T-cell (primary cell): Measurements from ENCODE around the gene LEUTX. TPM values are rescaled to one million over a fixed set of nuclear protein-coding genes. Genes with fewer than 3 reads are reported as not detected.

Experiments
- ATAC-seq, 4 experiments: fragments of 200-7000 bp in 3 of 4; fragments of 150-1000 bp in 1 of 4; cut with Tn5 transposase; replicated peaks in 1 of 4; 1 replicate in 3 of 4; 2 replicates in 1 of 4; pipeline ENCODE4 v1.10.0; 2021; ENCODE audit warnings: moderate library complexity in 3 of 4, mild to moderate bottlenecking in 2 of 4, moderate number of reproducible peaks in 1 of 4
- CTCF ChIA-PET, 2 donors: fragments of 300-600 bp; sonication (Branson Sonifier 250); formaldehyde crosslinking; loops; one replicate each; lab custom pipeline; 2022; ENCODE audit warnings: antibody characterized with exemption in 2 of 2; lab: Charles Lee
- POLR2A ChIA-PET, 2 donors: fragments of 300-600 bp; sonication (Branson Sonifier 250); formaldehyde crosslinking; loops; one replicate each; lab custom pipeline; 2022; ENCODE audit warnings: antibody characterized with exemption in 2 of 2; lab: Charles Lee
- DNase-seq, 35 experiments: peaks; one replicate each; pipeline versions ENCODE4 v3.0.0 to v3.0.0-alpha.2; 2013 to 2023
- H3K27ac ChIP-seq: one replicate; pipeline ENCODE4 v1.5.1; 2013; ENCODE audit warnings: low read length
- H3K27me3 ChIP-seq, 2 experiments: replicated peaks in 1 of 2; 1 replicate in 1 of 2; 2 replicates in 1 of 2; pipeline versions ENCODE4 v1.6.1 to v1.7.0; 2013; ENCODE audit warnings: low read length in 1 of 2, mixed read lengths in 1 of 2; ENCODE audit not compliant: control insufficient read depth in 2 of 2, insufficient read depth in 2 of 2; ENCODE audit errors: extremely low read depth in 1 of 2
- H3K36me3 ChIP-seq, 2 donors: 1 replicate in 1 of 2; 2 replicates in 1 of 2; pipeline versions ENCODE4 v1.6.1 to v1.7.0; 2013; ENCODE audit warnings: low read length in 1 of 2; ENCODE audit not compliant: control insufficient read depth in 2 of 2, insufficient read depth in 1 of 2; ENCODE audit errors: extremely low read depth in 1 of 2
- H3K4me1 ChIP-seq, 2 experiments: 1 replicate in 1 of 2; 2 replicates in 1 of 2; pipeline versions ENCODE4 v1.6.1 to v1.7.0; 2013; ENCODE audit warnings: low read length in 2 of 2, mixed read lengths in 1 of 2; ENCODE audit not compliant: insufficient read depth in 2 of 2, control insufficient read depth in 1 of 2; ENCODE audit errors: extremely low read depth in 1 of 2
- H3K4me3 ChIP-seq, 2 donors: 1 replicate in 1 of 2; 2 replicates in 1 of 2; pipeline versions ENCODE4 v1.5.1 to v1.7.0; 2013; ENCODE audit warnings: mild to moderate bottlenecking in 2 of 2, low read length in 1 of 2, moderate library complexity in 1 of 2; ENCODE audit not compliant: control insufficient read depth in 1 of 2; ENCODE audit errors: extremely low read depth in 1 of 2
- H3K9me3 ChIP-seq: 2 replicates; pipeline ENCODE4 v1.7.0; 2013
- H3K27ac Mint-ChIP-seq, 2 donors: one replicate each; pipeline ENCODE4 v1.8.0; 2020 to 2021; ENCODE audit warnings: mild to moderate bottlenecking in 2 of 2, mixed read lengths in 2 of 2
- H3K27me3 Mint-ChIP-seq, 2 donors: one replicate each; pipeline ENCODE4 v1.8.0; 2021 to 2022; ENCODE audit warnings: mixed read lengths in 2 of 2
- H3K36me3 Mint-ChIP-seq: one replicate; pipeline ENCODE4 v1.8.0; 2021; ENCODE audit warnings: mixed read lengths
- H3K4me1 Mint-ChIP-seq, 3 donors: one replicate each; pipeline ENCODE4 v1.8.0; 2020 to 2022; ENCODE audit warnings: mixed read lengths in 3 of 3, mild to moderate bottlenecking in 1 of 3
- H3K4me3 Mint-ChIP-seq, 3 donors: one replicate each; pipeline ENCODE4 v1.8.0; 2020 to 2022; ENCODE audit warnings: mild to moderate bottlenecking in 3 of 3, mixed read lengths in 3 of 3, moderate library complexity in 3 of 3
- H3K9me3 Mint-ChIP-seq, 3 donors: one replicate each; pipeline ENCODE4 v1.8.0; 2020 to 2022; ENCODE audit warnings: mixed read lengths in 3 of 3
- WGBS: methylation state at CpG from one replicate; pipeline ENCODE4 v1.1.5; 2013; ENCODE audit warnings: missing lambda C conversion rate; ENCODE audit not compliant: insufficient coverage; 5-methylcytosine and 5-hydroxymethylcytosine counted together
- total RNA-seq, 35 experiments: library from RNA in 6 of 35; stranded (reverse) in 6 of 35; fragments of 120-200 nt in 1 of 35; gene quantifications; one replicate each; pipeline versions ENCODE4 v1.2.1 to v1.2.4 and lab custom pipeline; 2013 to 2026

The LEUTX gene
- total RNA-seq, 5 donors from 2014 or later (not counting 1 experiment from before 2014, with no cell fraction given), result not detected

DNA sequence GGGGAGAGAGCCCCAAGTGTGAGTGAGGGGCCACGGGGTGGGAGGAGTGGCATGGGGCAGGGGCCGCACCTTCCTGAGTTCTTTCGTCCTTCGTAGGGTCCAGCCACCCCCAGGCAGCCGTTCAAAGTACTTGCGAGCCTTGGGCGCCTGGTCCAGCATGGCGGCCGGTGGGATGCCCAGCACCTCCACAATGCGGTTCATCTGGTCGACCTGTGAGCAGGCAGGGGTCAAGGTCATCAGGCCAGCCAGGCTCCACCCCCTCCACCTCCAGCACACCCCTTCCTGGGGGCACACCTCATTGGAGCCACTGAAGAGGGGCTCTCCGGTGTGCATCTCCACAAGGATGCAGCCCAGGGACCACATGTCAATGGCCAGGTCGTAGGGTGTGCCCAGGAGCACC lies 48.6 kb downstream of the LEUTX start:
- POLR2A ChIA-PET, result no interaction called here
- peaks cover 35% of the 10 kb centered on the region for H3K36me3 Mint-ChIP-seq
- WGBS, result 91% methylated on average over 12 of the region's 13 CpGs
- no peaks in the 10 kb centered on the region for H3K9me3 Mint-ChIP-seq
- ATAC-seq (no peak), DNase-seq (no peak)
- Histone ChIP-seq H3K4me3 (no peak overlapping the region), H3K36me3 (peaks cover 16 to 59% of the 10 kb centered on the region in 2 donors), H3K27ac (peak overlapping the region; percentile 61), H3K4me1 (peaks cover 6 to 60% of the 10 kb centered on the region in 2 experiments), H3K9me3 (no peaks in the 10 kb centered on the region), H3K27me3 (no peaks in the 10 kb centered on the region)
- peaks cover 11 to 24% (median 18%) of the 10 kb centered on the region in 3 donors for H3K4me1 Mint-ChIP-seq
- CTCF ChIA-PET, result no interaction called here
- H3K27me3 Mint-ChIP-seq, result no peaks in the 10 kb centered on the region
- H3K27ac Mint-ChIP-seq, result no peak overlapping the region
- H3K4me3 Mint-ChIP-seq, result no peak overlapping the region

DNA sequence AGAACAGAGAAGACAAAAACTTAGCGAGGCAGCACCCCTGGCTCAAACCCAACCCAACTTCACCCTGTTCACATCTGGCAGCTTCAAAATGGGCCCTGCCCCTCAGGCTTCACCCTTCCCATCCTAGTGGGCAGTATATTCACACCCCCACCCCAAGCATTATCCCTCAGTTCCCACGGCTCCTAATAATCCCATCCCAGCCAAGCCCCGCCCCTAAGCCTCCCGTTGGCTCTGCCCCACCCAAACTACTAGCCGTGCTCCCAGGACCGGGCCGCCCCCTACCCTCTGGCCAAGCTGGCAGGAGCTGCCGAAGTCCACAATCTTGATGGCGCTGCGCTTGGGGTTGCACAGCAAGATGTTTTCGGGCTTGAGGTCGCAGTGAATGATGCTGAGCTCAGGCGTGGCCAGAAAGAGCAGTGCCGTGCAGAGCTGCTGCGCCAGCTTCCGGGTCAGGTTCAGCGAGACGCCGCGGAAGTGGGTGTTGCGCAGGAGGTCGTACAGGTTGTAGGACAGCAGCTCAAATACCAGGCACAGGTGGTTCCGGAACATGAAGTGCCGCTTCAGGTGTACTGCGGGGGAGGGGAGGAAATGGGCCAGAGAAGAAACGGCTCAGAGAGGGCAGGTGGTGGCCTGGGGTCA lies 49.5 kb downstream of the LEUTX start:
- Histone ChIP-seq H3K4me1 (peaks cover 14 to 69% of the 10 kb centered on the region in 2 experiments), H3K4me3 (peak overlapping the region in 1 of 2 donors; percentile 25), H3K36me3 (peaks cover 16 to 59% of the 10 kb centered on the region in 2 donors), H3K9me3 (no peaks in the 10 kb centered on the region), H3K27me3 (no peaks in the 10 kb centered on the region), H3K27ac (peak overlapping the region; percentile 61)
- Mint-ChIP-seq H3K4me3 (peak overlapping the region in 2 of 3 donors; percentile 50 to 52), H3K27me3 (no peaks in the 10 kb centered on the region), H3K27ac (peak overlapping the region; percentile 58 to 62), H3K36me3 (peaks cover 35% of the 10 kb centered on the region), H3K9me3 (no peaks in the 10 kb centered on the region), H3K4me1 (peaks cover 20 to 32% (median 25%) of the 10 kb centered on the region in 3 donors)
- 88% methylated on average over 23 of the region's 26 CpGs for WGBS
- ChIA-PET POLR2A (no interaction called here), CTCF (interaction anchor here in 1 of 2 donors (0.6 to 1.1 kb wide), 3 partner anchors 16 to 142 kb away, joined by 3 read pairs; partner anchors contain the start of gene FBL)
- DNase-seq (peak in 14 of 35 experiments; percentile 7 to 50 (median 22)), ATAC-seq (no peak)

DNA sequence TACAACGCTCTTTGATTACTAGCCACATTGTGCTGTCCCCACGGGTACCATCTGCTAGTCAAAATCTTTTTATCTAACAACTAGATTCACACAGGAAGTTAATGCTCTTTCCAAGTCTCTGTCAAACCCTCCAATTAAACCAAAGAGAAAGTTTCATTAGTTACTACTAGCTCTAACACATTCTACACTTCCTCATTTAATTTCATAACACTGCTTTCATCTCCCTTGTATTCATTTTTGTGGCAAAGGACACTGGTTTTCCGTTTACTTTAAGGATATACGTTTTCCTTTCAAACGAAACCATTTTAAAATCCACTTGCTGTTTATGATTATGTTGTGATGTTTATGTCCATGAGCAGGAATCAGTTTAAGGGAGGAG lies 50.0 kb downstream of the LEUTX start:
- ChIA-PET CTCF (interaction anchor here in 1 of 2 donors (0.6 to 1.1 kb wide), 3 partner anchors 15 to 142 kb away, joined by 3 read pairs; partner anchors contain the start of gene FBL), POLR2A (no interaction called here)
- DNase-seq, result no peak
- ATAC-seq, result no peak
- peaks cover 20 to 32% (median 25%) of the 10 kb centered on the region in 3 donors for H3K4me1 Mint-ChIP-seq
- H3K4me3 Mint-ChIP-seq, result peak overlapping the region in 2 of 3 donors; percentile 50 to 52
- H3K27ac Mint-ChIP-seq, result peak overlapping the region; percentile 58 to 62
- 14% methylated on average over 1 of the region's 5 CpGs for WGBS
- Histone ChIP-seq H3K36me3 (peaks cover 16 to 59% of the 10 kb centered on the region in 2 donors), H3K9me3 (no peaks in the 10 kb centered on the region), H3K4me3 (peak overlapping the region in 1 of 2 donors; percentile 25), H3K27ac (peak overlapping the region; percentile 61), H3K27me3 (no peaks in the 10 kb centered on the region), H3K4me1 (peaks cover 12 to 67% of the 10 kb centered on the region in 2 experiments)
- no peaks in the 10 kb centered on the region for H3K27me3 Mint-ChIP-seq
- peaks cover 35% of the 10 kb centered on the region for H3K36me3 Mint-ChIP-seq
- H3K9me3 Mint-ChIP-seq, result no peaks in the 10 kb centered on the region

GRCh38 chr19:39829702-39830275 lies 51.1 kb downstream of the LEUTX start:
- CTCF ChIA-PET, result no interaction called here

DNA sequence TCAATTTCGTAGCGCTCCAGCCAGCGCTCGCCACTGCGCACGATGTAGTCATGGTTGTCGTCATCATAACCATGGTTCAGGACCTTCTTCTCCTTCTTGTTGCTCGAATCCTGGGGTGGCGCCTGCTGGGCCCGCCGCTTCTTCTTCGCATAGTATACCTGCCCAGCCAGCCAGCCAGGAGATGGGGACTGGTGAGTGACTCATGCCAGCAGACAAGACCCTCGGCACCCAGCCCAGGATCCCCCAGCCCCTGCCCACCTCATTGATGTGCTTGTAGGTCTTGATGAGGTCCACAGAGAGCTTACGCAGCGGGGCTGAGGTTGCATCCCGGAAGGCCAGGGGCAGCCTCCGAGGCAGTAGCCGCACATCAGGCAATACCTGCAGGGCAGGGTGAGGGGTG lies 51.8 kb downstream of the LEUTX start:
- H3K27me3 Mint-ChIP-seq, result no peaks in the 10 kb centered on the region
- peaks cover 20 to 67% of the 10 kb centered on the region in 2 donors for H3K36me3 ChIP-seq
- ChIA-PET POLR2A (no interaction called here), CTCF (interaction anchor here in 1 of 2 donors (0.5 kb wide), 1 partner anchor 26 kb away, joined by 3 read pairs; no protein-coding TSS in a partner anchor)
- H3K4me1 ChIP-seq, result peaks cover 11 to 60% of the 10 kb centered on the region in 2 experiments
- peaks cover 39% of the 10 kb centered on the region for H3K36me3 Mint-ChIP-seq
- no peaks in the 10 kb centered on the region for H3K27me3 ChIP-seq
- H3K4me3 Mint-ChIP-seq, result no peak overlapping the region
- no peak overlapping the region for H3K27ac ChIP-seq
- H3K4me1 Mint-ChIP-seq, result peaks cover 30 to 41% (median 34%) of the 10 kb centered on the region in 3 donors
- no peaks in the 10 kb centered on the region for H3K9me3 ChIP-seq
- H3K4me3 ChIP-seq, result no peak overlapping the region
- DNase-seq (no peak), ATAC-seq (no peak)
- WGBS, result 92% methylated on average over 7 of the region's 18 CpGs
- H3K9me3 Mint-ChIP-seq, result no peaks in the 10 kb centered on the region
- peak overlapping the region in 1 of 2 donors; percentile 39 for H3K27ac Mint-ChIP-seq

More at GRCh38 chr19:39829702-39830275, 51.1 kb downstream of the LEUTX start:
- Mint-ChIP-seq H3K9me3 (no peaks in the 10 kb centered on the region), H3K36me3 (peaks cover 39% of the 10 kb centered on the region), H3K27ac (peak overlapping the region in 1 of 2 donors; percentile 15), H3K4me3 (no peak overlapping the region), H3K4me1 (peaks cover 30 to 41% (median 33%) of the 10 kb centered on the region in 3 donors), H3K27me3 (no peaks in the 10 kb centered on the region)
- 96% methylated on average over 5 of the region's 10 CpGs for WGBS
- Histone ChIP-seq H3K27ac (no peak overlapping the region), H3K4me3 (no peak overlapping the region), H3K9me3 (no peaks in the 10 kb centered on the region), H3K27me3 (no peaks in the 10 kb centered on the region), H3K4me1 (peaks cover 11 to 66% of the 10 kb centered on the region in 2 experiments), H3K36me3 (peaks cover 20 to 65% of the 10 kb centered on the region in 2 donors)
- DNase-seq (no peak), ATAC-seq (no peak)
- POLR2A ChIA-PET, result no interaction called here

DNA sequence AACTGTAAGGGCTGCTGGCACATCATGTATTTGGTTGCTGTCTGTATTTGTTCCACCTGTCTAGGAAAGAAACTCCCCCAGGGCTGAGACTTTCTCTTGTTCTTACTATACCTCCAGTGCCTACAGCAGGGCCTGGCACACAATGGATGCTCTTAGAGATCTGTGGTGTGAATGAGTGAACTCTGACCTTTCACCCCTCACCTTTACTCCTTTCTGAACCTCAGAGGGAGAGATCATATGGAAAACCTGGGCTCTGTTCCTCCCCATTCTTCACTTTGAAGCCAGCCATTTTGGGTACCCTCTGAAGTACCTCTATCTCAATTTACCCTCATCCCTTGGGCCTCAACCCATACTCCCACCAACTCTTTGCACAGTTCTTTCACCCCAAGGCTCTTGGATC lies 52.2 kb downstream of the LEUTX start:
- ATAC-seq (no peak), DNase-seq (no peak)
- Mint-ChIP-seq H3K4me1 (peaks cover 30 to 41% (median 34%) of the 10 kb centered on the region in 3 donors), H3K9me3 (no peaks in the 10 kb centered on the region), H3K27ac (peak overlapping the region in 1 of 2 donors; percentile 40), H3K27me3 (no peaks in the 10 kb centered on the region), H3K36me3 (peaks cover 39% of the 10 kb centered on the region), H3K4me3 (no peak overlapping the region)
- Histone ChIP-seq H3K27me3 (no peaks in the 10 kb centered on the region), H3K4me1 (peaks cover 11 to 60% of the 10 kb centered on the region in 2 experiments), H3K36me3 (peaks cover 20 to 67% of the 10 kb centered on the region in 2 donors), H3K4me3 (no peak overlapping the region), H3K27ac (no peak overlapping the region), H3K9me3 (no peaks in the 10 kb centered on the region)
- ChIA-PET POLR2A (no interaction called here), CTCF (interaction anchor here in 1 of 2 donors (0.5 kb wide), 1 partner anchor 25 kb away, joined by 3 read pairs; no protein-coding TSS in a partner anchor)
